IPS DF 4.7 (cell line): ENCODE data around the gene SYNE1.
"Not testable (repeated sequence)": the region's sequence is repeated elsewhere in the genome, so short reads cannot be mapped to it uniquely, and the experiment has no call there.

Experiments used
- DNase-seq: peaks from one replicate; pipeline ENCODE4 v3.0.0-alpha.2; 2013; ENCODE audit warnings: low spot score; ENCODE audit errors: extremely low read depth

The SYNE1 gene

DNA sequence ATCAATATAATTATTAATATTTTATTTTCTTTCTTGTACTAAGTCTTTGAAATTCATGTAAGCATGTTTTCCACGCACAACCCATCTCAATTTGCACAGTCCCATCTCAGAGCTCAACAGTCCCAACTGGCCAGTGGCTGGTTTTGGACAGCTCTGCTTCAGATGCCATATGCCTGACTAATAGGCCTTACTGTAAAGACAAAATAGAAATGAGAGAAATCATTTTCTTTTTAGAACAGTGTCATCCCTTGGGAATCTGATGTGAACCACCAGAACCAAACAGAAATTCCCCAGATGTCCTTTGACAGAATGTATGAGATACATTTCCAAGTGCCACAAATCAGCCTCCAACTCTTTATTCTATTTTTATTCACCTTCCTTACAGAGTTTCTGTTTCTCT, 490.8 kb downstream of the SYNE1 start:
- no peak for DNase-seq

DNA sequence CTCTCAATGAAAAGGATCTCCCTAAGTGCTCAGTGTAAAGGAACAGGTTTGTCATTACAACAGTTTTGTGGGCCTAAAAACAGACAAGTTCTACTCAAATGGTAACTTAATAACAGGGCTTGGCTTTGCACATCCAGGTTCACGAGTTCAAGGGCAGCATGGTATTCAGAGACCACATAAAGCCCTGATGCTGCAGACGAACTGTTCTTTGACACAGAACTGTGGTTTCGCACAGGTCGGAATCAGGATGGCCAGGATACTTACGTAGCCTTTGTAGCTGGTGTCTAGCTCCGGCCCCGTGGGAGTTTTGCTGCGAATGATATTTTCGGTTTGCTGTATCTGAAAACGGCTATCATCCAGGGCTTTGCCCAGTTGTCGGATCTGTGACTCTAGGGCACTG, 493.8 kb downstream of the SYNE1 start:
- DNase-seq: no peak

DNA sequence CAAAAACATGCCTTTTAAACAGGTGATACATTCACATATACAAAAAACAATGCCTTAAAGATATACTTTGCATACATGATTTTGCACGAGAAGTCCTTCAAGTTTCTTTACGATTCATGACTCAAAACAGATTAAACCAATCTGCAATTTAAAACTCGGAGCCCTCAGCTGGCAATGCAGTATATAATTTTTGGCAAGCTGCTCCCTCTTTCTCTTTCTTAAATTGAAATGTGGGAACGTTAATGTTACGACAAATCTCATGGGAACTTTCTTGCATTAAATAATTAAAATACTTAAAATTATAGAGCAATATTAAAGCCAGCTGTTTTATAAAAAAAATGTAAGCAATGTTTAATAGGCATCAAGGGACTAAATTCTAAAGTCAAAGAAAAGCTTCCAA, 495.1 kb downstream of the SYNE1 start:
- DNase-seq: no peak

DNA sequence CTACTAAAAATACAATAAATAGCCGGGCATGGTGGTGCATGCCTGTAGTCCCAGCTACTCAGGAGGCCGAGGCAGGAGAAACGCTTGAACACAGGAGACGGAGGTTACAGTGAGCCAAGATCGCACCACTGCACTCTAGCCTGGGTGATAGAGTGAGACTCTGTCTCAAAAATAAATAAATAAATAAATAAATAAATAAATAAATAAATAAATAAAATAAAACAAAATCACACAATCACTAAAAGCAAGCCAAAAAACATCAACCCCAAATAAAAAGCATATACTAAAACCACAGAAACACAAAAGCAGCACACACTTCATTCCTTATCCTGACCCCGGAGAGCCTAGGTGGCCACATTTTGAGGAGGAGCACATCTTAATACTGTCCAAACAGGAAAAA, 498.8 kb downstream of the SYNE1 start:
- DNase-seq: not testable (repeated sequence)

DNA sequence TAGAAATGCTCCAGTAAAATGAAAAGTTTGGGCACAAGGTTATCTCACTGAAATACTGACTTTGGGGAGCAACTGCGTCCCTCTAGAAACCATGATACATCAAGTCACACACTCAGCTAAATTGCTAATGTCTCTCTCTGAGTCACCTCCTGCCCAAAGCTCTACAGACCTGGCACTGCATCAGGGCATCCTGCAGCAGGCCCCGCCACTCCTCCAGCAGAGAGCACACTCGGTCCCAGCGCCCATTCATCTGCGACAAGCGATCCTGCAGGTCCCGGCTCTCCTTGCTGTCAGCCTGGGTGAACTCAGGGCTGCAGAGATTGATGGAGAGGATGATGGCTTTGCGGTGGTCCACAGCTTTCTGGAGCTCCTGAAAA, 500.7 kb downstream of the SYNE1 start:
- no peak for DNase-seq

DNA sequence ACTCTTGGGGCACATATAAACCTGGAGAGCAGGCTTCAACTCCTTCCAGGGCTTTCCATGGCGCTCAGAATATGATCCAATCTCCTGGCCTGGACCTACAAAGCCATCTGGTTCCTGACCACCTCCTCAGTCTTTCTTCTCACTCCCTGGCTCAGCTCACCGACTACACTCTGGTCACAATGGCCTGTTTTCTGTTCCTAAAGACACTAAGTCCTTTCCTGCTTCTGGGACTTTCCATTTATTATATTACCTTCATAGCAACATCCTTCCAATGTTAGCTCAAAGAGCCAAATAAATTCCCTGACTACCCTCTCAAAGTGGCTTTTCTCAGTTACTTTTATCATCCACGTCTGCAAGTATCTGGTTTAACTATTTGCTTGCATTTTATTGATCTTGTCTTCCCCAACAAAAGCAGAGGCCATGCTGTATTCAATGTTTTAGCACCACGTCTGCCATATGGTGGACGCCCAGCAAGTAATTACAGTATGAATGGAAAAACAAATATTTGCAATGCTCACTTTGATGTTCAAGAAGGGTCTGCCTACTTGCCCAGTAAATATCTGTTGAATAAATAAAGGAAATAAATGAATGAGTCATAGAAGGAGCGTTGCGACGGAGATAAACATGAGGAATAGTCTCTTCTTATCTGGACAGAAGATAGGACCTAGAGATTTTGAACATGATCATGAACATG, 501.3 kb downstream of the SYNE1 start:
- DNase-seq: no peak

DNA sequence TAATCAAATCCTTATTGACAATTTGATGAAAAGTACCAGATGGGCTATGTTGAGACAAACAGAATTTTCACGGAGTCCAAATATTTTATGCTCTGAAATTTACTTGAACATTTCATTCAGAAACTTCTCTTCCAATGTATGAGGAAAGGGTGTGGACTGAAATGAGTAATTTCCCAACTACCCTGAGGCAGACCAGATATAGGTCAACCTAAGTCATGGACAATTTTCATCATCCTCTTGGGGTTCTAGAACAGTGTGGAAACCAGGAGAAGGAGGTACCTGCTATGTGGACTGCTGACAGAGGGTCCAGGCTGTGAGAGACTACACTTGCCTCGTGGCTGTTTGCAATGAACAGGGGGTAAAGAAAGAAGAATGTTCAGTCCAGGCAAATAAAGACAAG, 506.7 kb downstream of the SYNE1 start:
- DNase-seq: no peak

DNA sequence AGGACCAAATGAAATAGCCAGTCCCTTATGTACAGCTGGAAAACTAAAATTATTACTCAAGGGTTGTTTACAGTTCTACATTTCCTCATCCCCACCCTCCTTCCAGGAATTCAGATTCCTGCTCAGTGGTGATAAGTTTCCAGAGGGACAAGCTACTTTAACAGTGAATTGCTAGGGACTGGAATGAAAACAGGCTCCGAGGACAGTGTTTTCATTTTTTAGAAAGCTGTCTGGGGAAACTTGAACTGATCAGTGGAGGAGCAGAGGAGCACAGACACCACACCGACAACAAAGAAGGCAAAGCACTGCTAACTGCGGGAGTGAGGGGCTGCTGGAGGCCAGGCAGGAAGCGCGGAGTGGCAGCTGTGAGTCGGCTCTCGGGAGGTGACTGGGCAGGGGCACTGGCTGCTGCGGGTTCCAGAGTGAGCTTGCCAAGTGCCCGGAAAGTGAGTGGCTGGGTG, 507.4 kb downstream of the SYNE1 start:
- no peak for DNase-seq

DNA sequence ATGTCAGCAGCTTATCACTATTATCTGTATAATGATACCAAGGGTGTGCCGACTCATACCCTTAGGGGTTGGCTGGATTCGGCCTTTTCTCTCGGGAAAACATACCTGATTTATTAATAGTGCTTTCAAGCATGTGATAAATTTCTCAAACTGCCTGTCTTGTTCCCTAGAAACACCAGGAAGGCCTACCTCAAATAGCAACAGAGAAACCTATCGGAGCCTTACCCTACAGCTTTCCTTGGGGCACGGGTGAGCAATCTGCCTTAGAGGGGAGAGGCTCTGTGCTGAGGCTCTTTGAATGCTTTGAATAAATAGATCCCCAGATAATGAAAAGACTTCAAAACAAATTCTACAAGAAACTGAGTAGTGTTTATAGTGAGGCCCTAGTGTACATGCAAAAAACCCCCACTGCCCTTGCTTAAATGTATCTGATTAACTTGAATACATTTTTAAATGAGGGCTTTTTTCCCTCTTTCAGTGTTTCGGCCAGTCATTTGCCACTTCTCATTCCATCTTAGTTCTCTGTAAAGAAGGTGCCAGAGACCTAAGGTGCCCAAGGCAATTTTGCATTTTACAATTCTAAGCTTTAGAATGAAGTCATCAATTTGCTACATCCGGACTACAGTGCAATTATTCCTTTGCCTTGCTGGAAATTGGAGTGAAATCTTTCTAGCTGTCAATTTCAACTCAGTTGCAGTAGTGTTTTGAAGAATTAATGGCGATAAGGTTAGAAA, 509.6 kb downstream of the SYNE1 start:
- DNase-seq: no peak

DNA sequence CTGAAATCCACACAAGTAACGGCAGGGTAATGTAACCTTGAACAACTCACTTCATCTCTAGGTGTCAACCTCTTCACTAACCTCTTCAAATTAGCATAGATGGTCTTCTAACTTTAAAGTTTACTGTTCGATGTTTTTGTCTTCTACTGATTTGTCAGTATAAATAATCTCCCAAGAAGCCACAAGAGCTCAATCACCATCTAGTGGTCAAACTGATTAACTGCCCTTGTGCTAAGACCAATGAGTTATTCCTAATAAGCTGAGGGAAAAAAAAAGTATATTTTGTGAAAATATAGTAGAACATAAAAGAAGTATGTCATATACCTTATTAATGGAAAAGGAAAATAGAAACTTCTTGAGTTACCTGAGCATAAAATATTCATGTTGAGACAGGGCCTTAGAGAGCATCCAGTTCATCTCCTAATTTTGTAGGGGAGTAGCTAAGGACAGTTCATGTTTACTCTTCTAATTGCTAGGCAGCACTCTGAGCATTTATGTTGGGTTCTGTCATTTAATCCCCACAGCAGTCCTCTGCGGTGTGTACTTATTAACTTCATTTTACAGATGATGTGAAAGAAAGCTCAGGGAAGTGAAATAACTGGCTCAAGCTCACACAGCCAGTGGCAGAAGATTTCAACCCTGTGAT, 512.6 kb downstream of the SYNE1 start:
- DNase-seq: peak; percentile 9

DNA sequence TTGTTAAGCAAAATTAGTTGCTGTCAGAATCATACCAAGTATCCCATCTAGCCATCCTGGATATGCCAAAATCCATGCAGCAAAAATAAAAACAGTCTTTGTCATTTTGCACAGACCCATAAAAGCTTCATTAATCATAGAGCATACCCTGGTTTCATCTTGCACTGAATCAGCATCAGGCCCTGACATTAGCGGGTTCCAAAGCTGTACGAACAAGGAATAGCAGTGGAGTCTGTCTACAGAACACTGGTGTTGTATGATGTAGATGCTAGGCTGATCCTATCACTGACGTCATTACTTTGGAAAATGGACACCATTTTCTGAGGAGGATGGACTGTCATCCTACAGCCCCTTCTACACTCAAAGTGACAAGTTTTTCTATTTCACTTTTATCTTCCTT, 514.1 kb downstream of the SYNE1 start:
- DNase-seq: no peak

DNA sequence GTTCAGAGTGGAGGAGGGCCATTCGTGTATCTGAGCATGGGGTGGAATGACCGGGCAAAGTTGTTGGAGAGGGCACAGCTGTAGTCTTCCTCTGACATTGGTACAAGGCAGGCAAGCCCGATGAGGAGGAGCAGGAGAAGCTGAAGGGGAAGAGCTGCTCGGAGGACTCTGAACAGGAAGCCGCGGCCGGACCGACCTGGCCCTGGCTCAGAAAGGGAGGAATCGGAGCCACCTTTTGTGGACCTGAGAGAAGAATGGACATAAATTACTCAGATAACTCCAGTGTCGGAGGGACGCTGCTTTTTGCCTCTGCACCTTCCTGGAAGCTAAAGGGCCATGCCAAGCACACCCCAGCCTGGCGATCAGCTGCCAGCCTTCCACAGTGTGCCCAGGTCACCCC, 514.7 kb downstream of the SYNE1 start:
- no peak for DNase-seq

DNA sequence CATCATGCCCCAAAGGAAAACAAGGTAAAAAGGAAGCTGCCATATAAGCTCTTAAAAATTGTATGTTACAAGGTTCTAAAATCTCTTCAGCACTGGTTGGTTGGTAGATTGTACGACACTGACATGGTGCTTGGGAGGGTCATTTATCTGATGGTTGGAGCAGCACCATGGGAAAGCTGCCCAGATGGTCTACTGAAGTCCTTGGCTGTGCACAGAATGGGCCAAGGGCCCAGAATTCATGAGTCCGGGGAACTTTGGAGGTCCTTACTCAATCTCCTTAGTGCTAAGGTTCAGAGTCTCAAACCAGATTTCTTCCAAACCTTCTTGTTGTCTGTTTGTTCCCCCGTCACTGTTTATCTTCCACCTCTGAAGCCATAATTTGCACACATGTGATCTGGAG, 515.3 kb downstream of the SYNE1 start:
- no peak for DNase-seq

DNA sequence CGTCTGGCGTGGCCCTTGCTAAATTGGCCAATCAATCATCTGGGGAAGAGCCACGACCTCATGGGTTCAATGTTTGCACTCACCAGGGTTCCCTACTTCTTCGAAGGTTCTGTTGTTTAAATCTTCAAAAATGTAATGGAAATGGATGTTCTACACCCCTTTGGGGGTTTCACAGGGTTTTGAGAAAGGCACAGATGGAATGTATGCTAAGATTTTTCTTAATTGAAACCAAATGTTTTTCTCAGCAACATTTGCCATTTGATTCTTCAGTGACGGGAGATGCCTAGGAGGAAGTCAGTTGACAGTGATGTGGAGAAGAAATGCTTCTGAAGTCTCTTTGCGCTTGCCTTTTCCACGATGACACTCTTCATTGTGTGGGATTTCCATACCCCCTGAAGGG, 517.3 kb downstream of the SYNE1 start:
- DNase-seq: no peak

DNA sequence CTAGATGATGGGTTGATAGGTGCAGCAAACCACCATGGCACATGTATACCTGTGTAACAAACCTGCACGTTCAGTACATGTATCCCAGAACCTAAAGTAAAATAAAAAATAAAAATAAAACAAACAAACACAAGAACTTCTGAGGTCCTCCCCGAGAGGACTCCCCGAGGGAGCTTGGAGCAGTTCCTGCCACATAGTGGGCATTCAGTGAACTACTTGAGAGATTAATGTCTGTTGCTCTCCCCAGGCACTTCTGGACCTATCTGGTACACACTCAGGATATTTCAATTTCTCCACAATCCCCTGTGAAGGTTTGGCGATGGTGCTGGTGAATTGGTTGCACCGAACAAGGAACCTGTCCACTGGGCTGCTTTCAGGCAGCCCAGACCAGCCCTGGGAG, 518.5 kb downstream of the SYNE1 start:
- no peak for DNase-seq

DNA sequence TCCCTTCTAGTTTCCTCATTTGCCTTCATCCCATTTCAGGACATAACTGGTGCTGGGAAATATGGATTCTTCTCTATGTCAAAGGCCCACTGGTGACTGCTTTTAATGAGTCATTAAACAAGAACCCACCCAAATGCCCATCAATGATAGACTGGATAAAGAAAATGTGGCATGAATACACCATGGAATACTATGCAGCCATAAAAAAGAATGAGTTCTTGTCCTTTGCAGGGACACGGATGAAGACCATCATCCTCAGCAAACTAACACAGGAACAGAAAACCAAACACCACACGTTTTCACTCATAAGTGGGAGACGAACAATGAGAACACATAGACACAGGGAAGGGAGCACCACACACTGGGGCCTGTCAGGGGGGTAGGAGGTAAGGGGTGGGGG, 518.9 kb downstream of the SYNE1 start:
- DNase-seq: no peak

DNA sequence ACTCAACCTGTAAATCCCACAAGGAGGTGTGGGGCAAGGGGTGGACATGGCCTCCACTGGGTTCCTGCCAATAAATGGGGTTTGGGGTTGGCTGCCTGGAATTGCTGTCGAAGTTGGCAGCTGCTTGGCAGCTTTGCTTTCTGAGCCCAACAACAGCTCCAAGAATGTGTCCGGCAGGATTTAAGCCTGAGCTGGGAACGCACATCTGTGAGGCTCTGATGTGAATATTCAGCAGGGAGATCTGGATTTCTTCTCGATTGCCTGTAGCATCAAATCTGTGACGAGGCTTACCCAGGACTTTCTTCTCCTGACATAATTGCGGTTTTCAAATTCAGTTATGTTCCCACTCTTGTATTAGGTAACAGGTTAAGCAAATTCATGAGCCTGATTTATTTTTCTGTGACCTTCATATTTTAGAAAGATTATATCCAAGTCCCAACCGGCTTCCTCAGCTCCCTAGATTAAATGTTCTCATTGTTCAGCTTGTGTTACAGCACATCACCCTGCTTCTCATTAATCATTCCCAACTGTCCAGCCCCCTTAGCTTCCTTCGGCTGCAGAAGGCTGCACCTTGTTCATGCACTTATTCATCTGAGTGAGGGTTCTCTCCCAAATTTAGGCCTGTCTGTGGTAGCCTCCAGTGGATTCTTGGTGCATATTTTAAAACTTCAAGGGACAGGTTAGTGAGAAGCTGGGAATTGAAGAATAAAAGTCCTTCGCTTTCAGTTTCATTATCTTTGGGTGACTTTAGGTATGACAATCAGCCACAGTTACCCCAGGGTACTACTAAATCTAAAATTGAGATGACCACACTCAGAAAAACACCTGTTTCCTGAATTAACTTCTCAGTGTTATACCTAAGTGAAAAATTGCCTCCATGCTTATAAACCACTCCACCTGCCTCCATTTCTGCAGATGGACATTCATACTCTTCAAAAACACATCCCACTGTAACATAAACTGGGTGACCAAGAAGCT, 519.7 kb downstream of the SYNE1 start:
- no peak for DNase-seq

DNA sequence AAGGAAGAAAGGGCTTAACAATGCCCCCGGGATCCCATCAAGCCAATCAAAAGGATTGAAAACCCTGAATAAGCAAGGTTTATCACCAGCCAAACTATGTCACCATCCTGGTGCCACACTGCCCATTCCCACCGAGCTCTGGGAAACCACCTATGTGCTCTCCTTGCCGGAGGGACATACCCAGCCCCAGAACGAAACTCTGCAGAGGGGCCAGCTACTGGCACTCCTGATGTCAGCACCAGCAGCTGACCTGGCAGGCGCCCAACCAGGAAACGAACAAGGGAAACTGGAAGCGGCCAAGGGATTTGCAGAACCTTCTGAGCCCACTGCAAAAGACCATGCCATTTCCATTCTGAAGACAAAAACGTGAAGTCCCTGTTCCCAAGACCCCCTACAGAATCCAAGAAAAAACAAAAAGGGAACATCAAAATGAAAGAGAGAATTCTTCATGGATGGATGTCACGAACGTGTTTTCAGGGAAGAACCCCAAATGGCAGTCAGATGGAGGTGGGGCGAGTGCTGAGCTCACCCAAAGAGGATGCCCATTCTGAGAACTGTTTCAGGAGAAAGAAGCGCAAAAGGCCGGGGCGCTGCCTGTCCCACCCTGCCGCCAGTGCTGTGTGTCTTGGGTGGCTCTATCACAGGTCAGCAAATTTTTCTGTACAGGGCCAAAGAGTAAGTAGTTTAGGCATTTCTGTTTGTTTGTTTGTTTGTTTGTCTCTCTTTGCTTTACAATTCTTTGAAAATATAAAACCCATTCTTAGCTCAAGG, 524.5 kb downstream of the SYNE1 start:
- no peak for DNase-seq

DNA sequence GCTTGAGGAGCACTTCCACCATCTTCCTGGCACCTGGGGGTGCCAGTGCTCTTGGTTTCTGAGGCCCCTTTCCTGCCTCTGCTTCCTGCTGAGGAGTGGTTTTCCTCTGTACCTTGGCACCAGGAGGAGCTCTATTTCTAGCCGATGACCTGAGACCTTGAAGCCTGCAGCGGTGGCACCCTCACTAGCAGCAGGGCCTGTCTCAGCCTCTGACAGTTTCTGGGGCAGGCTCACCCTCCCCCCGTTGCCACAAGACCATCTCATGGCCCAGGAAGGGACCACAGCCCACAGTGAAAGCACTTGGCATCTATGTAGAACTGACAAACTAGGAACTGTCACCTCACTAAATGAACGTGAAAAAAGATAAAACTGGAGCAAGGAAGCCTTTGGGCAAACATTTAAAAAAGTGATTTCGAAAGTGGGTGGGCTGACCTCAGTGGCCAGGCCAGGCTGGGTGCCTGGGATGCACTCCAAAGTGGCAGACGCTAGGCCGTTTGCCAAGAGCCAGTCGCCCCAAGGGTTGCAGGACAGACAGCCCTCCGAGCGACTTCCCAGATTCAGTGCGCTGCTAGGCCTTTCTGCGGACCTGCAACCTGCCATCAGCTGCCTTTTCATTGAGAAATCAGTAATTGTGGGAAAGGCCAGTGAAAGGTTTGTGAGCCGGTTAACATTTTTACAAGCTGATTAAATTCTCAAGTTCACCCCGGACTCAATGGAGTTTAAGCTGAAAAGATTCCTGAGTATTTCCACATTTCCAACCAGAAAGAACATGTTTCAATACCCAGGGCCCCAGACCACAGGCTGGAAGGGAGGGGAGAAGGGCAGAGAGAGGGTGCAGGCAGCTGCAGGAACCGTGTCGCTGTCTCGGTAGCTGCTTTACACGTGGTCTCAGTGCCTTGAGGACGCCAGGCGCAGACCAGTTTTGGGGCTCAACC, 526.0 kb downstream of the SYNE1 start:
- no peak for DNase-seq

DNA sequence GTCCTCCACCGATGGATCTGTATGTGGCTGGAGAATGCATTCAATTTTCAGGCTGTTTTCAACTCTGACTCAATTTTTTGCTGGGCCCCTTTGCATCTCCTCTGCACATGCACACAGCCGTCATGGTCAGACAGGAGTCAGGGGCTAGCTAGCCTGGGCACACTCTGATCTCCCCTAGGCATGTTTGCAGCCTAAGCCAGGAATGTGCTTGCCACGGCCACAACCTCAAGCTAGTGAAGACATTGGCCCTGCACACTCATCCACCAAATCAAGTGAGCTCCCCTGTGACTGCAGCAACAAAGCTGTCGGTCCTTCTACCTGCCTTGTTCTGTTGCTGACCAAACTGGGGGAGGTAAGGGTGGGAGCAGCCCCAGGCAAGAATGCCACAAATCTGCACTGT, 529.2 kb downstream of the SYNE1 start:
- no peak for DNase-seq
